Measurements from ENCODE around the gene ZNF543. TPM values are rescaled to one million over a fixed set of nuclear protein-coding genes. Genes with fewer than 3 reads are reported as not detected.

ZNF543 gene
- total and polyA plus RNA-seq, 9 of the 15 experiments (the other 6 are each of a cell fraction or from before 2014, with no cell fraction given), result 0.14 to 5.5 (median 2.4) TPM

DNA sequence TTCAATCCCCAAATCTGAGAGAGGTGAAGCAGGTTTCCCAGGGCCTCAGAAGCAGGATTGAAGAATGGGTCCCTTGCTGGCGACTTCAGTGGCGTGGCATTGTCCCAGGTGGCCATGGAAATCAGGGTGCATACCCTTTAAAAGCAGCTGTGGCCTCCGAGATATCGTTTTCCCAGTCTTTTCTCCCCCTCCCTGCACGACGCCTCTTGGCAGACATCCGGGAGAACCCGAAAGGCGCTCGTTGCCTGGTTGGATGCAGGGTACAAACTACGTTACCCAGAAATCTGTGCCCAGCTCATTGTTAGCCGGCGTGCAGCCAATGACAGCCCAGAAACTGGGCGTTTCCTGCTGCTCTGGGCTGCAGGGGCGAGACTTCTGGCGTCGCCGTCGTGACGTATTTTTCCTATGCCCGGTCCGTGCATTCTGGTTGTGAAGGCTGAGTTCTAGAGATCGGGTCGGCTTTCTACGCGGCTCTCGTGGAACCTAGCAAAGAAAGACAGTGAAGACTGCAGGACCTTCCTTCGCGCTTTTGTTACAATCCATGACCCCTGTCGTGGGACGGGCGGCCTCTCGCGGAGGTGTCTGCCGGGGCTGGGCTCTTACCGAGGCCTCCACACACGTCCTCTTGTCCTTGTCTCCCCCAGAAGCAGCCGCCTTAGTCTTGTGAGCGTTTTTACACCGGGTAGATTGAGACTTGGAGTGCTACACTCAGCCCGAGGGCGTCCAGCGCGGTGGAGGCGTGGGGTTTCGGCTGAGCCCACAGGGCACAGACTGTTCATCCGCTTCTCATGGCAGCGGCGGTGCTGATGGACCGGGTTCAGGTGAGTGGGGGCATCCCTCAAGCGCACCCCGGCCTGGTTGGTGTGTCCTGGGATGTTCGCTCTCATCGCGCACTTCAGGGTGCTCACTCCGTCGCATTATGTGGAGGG lies 30.9 kb downstream of the ZNF543 start, which contains the start of gene ZNF304 (continued):
- TF ChIP-seq ZNF584 (CRISPR knock-in tag; IDR thresholded peaks at IDR 0.05; ENCODE audit: low read depth), result no peak
- no peak for TF ChIP-seq DIDO1 (tag; IDR thresholded peaks at IDR 0.05; ENCODE audit: low read depth)
- TF ChIP-seq TGIF2 (CRISPR knock-in tag; IDR thresholded peaks at IDR 0.05), result no peak
- peak; percentile 86 for TF ChIP-seq ZNF143 (CRISPR knock-in tag; IDR thresholded peaks at IDR 0.05)
- TF ChIP-seq BHLHE40 (IDR thresholded peaks at IDR 0.05; ENCODE audit: low read length), result peak; percentile 23; the same call in 1 of the 2 replicates
- TF ChIP-seq, protein P1, sequence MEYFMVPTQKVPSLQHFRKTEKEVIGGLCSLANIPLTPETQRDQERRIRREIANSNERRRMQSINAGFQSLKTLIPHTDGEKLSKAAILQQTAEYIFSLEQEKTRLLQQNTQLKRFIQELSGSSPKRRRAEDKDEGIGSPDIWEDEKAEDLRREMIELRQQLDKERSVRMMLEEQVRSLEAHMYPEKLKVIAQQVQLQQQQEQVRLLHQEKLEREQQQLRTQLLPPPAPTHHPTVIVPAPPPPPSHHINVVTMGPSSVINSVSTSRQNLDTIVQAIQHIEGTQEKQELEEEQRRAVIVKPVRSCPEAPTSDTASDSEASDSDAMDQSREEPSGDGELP (CRISPR knock-in tag; IDR thresholded peaks at IDR 0.05; ENCODE audit: borderline replicate concordance), result peak; percentile 85
- no peak for TF ChIP-seq CBX8 (IDR thresholded peaks at IDR 0.05; ENCODE audit: borderline replicate concordance, extremely low read depth, low read depth, low read length, poor library complexity, severe bottlenecking)

DNA sequence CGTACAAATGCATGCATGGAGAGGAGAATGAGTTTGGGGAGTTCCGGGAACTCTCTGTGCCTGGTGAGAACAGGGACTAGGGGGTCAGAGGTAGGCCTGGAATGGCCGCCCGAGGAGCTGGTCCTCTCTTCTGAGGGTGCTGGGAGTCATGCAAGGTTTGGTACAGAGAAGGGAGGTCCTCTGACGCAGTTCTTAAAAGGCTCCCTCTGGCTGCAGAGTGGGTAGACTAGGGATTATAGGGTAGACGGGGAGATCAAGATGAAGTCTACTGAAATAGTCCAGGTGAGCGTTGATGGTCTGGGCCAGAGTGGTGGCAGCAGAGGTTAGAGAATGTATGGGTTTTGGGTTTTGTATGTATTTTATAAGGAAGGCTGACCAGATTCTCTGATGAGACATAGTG lies 31.6 kb downstream of the ZNF543 start:
- FAIRE-seq (no peak), DNase-seq (ENCODE audit: extremely low read depth in 1 of 4, low spot score in 3 of 4) (peak; percentile 17 to 32 (median 21)), ATAC-seq (peak; percentile 26)
- Histone ChIP-seq H3K9me1 (ENCODE audit: control insufficient read depth, insufficient read depth, low read length) (no peaks in the 10 kb centered on the region), H3K27me3 (ENCODE audit: control insufficient read depth in 2 of 2, insufficient read depth in 2 of 2, low read length in 2 of 2) (no peaks in the 10 kb centered on the region), H3K4me2 (ENCODE audit: insufficient read depth, low read length) (peak overlapping the region; percentile 93), H3K4me1 (replicated peaks in 1 of 2; ENCODE audit: control insufficient read depth in 2 of 2, insufficient read depth in 2 of 2, low read length in 2 of 2) (peaks cover 6 to 7% of the 10 kb centered on the region in 2 experiments; a peak in 3 of 5 replicates), H3K9me3 (replicated peaks; ENCODE audit: control insufficient read depth, insufficient read depth, low read depth, low read length) (no peaks in the 10 kb centered on the region; the same call in none of the 2 replicates), H3K4me3 (peak overlapping the region; percentile 83), H3K36me3 (ENCODE audit: control insufficient read depth, insufficient read depth, low read length) (peaks cover 22% of the 10 kb centered on the region; the same call in 2 of the 3 replicates), H2AFZ (ENCODE audit: low read depth, low read length) (no peak overlapping the region), H4K20me1 (replicated peaks; ENCODE audit: control insufficient read depth, insufficient read depth, low read length) (no peaks in the 10 kb centered on the region), H3K27ac (ENCODE audit: extremely low read depth, low read depth, low read length) (no peak overlapping the region; the same call in 2 of the 3 replicates), H3K9ac (ENCODE audit: insufficient read depth in 1 of 2, low read depth in 2 of 2, low read length in 2 of 2) (peak overlapping the region; percentile 80 to 98; a peak in 3 of 4 replicates), H3K79me2 (ENCODE audit: control insufficient read depth, insufficient read depth, low read length) (peaks cover 15% of the 10 kb centered on the region)
- ChIA-PET POLR2A (no interaction called here), CTCF (ENCODE audit: low intra/inter-chr PET ratio) (no interaction called here)
- TF ChIP-seq KDM1A (IDR thresholded peaks at IDR 0.05) (no peak), ARHGAP35 (IDR thresholded peaks at IDR 0.05; ENCODE audit: partially characterized antibody) (no peak), HNRNPUL1 (IDR thresholded peaks at IDR 0.05; ENCODE audit: low read length) (no peak), TAL1 (IDR thresholded peaks at IDR 0.05) (no peak), ZNF354B (CRISPR knock-in tag; IDR thresholded peaks at IDR 0.05) (no peak), SRSF9 (IDR thresholded peaks at IDR 0.05; ENCODE audit: borderline replicate concordance, low read depth, low read length) (no peak), ZKSCAN1 (IDR thresholded peaks at IDR 0.05; ENCODE audit: low read depth, low read length) (no peak), SRSF7 (optimal IDR thresholded peaks at IDR 0.05; ENCODE audit: low read depth, low read length) (no peak)
- WGBS (ENCODE audit: insufficient coverage, low coverage, missing lambda C conversion rate), result 6% methylated on average over 6 of the region's 7 CpGs
- no TSS peak for BruUV-seq (replicated peaks)
- intact Hi-C loops (cut with micrococcal nuclease), result no loop called here
- in situ Hi-C loops (cut with MboI), result no loop called here
